ENCODE results near the gene DYNC1I1.

The DYNC1I1 gene

DNA sequence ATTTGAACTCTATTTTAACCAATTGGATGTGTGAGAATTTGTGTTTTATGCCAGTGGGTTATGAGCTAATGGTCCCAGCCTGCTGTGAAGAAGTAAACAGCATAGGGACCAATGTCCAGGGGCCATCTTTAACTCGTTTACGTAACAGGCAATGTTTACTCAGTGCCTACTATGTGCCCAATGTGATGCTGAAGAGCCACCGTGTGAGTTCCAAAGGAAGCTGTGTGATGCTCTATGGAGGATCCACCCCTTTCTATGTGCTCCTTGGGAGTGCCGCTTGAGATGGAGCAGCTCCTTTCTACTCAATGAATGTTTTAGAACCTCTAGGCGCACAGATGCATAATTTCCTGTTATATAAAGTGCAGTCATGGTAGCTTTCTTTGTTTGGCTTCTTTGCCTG, 21.3 kb downstream of the DYNC1I1 start:
- DNase-seq, result no peak

DNA sequence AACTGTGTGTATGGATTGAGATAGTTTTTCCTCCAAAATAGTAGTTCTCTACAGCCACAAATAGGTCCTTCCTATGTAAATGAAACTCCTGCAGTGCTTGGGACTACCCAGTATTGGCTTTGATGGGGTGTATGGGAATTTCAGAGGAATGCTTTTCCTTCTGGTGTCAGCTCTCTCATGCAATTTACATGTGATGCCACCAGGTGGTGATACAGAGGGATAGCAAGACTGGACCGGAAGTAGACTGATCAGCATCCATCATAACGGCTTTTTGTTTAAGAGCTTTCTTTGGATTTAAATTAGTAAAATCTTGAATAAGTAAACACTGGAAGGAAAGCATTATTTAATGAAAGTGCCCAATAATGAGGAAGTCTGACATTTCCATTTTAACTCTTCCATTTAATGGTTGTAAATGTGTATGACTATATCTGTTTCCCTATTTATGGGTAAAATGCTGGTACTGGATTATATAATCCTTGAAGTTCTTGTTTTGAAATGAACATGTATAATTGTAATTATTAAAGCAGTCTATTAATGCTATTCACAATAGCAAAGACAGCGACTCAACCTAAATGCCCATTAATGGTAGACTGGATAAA, 22.7 kb downstream of the DYNC1I1 start:
- no peak for DNase-seq

DNA sequence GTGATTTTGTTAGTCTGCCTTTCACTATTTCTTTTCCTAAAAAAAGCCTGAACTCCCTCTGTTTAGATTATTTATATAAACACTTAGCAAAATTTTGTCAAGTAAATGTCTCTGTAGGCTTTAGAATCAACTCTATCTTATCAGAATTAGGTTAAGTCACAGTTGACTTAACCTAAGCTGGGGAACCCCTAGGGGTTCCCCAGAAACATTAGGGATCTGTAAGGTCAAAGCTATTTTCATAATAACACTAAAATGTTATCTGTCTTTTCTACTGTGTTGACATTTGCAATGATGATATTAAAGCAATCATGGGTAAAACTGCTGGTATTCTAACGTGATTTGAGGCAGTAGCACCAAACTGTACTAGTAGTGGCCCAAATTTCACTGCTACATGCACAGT, 24.3 kb downstream of the DYNC1I1 start:
- DNase-seq, result no peak

DNA sequence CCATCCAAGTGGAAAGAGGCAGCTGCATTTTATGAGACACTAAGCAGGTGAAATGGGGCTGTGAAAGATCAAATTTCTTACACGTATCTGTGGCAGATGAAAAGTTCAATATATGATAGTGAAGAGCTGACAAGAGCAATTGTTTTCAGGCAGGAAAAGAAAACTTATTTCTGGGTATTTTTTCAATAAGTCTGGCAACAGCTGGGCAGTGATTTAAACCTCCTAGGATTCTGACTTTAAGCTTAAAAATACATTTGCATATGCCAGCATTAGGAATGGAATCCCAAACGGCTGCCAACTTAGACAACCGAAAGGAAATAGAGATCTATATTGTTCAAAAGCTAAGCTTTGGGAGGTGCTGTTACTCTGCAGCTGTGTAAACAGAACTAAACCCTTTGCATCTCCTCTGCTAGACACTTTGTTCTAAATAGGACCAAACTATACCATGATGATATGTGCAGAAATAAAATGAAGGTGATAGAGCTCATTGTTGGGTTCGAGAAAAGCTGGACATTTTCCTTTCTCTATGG, 26.1 kb downstream of the DYNC1I1 start:
- no peak for DNase-seq

DNA sequence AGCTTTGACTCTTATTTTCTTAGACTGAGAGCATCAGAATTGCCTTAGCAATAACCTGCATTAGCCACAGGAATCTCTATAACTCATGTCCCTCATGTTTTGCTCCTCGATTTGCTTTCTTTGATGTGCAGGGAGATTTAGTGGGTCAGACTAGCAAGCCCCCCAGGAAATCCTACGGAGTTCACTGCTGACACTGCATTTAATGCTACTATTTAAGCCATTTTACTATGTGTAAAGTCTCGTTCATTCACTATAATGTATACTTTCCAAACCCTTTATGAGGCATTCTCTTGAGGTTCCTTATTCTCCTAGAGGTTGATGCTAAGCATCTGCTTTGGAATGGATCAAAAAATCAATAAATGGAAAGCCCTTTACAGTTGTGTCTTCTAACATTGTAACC, 28.4 kb downstream of the DYNC1I1 start:
- DNase-seq, result no peak

DNA sequence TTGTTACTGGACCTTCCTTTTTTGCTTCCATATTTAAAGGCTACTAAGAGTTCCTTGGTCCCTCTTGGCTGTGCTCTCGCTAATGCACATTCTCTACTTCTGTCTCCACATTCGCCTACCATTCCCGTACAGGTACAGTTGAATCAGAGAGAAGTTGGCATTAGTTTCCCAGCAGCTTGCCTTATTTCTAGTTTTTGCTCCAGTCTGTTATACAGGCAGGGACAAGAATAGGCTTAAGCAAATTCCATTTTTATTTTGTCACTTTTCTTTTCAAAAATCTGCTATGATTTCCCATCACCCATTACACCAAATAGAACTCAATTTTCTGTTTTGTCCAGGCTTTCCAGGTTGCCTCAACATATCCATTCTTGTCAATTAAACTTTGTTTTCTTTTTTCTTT, 29.9 kb downstream of the DYNC1I1 start:
- DNase-seq, result no peak

DNA sequence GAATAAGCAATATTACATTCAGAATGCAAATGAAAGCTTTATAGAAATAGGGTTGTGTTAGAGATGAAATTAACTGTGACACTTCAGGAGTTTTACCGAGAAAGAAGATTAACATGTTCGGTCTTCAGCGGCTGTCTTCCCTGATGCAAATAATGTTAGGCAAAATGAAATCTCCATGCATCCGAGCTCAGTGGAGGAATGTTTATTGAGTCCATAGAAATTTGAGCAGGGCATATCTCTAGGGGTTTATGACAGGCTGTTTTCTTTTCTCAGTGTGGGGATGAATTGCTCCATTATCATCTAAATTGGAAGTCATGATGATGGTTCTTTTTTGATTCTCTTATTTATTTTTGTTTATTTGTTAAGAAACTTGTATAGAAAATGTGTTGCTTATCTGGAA, 31.7 kb downstream of the DYNC1I1 start:
- DNase-seq, result no peak

DNA sequence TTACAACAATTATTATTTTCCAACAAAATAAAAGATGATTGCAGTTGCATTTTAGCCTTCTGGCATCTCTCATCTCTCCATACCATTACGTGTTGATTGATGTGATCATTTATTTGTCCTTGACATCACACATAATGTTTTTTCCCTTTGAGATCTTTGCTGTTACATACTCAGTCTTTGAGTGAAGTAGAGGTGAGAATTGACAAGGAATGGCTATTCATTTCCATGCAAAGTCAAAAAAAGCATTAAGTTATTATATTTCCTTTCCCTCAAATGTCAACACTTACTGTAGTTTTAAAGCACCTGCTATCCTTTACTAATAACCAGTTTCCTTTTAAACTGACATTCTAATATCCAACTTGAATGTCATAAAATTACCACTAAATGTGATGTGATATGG, 33.6 kb downstream of the DYNC1I1 start:
- DNase-seq, result no peak

DNA sequence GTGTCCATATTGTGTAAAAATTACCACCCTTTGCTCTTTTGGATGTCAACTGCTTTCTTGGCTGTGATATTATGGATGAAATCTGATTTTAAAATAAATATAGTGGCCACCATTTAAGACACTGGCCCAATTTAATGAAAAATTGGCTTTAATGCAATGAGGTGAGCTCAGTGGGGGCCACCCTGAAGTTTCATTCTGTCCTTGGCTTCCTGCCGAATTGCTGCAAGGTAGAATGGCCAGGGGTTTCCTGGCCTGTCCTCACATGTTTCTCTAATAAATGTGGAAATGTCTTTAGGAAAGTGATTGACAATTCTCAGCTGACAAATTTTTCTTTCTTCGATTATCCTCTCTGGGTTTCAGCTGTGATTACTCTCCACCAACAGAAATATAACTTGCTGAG, 36.0 kb downstream of the DYNC1I1 start:
- no peak for DNase-seq

DNA sequence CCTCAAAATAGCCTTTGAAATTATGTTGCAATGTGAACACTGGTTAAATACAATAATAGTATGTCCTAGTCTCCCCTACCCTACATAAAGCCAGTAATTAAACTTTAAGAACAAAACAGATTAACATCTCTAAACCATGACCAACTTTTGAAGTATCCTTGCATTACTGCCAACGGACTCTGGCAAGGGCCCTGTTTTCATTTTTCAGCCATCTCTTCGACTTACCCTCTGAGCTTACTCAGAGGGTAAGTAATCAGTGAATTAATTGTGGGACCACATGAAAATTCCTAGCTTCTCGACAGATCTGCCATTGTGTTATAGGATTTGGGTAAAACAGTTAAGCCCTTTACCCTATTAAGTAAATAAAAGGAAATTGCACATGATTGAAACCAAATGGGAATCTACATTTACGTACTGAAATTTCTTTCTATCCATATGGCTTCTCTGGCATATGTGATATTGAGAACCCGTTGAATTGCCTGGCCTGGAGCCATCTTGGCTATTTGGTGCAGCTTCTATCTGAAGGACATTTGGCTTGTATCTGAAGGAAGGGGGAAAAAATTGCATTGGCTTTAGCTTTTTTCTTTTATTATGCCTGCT, 39.6 kb downstream of the DYNC1I1 start:
- DNase-seq, result no peak

DNA sequence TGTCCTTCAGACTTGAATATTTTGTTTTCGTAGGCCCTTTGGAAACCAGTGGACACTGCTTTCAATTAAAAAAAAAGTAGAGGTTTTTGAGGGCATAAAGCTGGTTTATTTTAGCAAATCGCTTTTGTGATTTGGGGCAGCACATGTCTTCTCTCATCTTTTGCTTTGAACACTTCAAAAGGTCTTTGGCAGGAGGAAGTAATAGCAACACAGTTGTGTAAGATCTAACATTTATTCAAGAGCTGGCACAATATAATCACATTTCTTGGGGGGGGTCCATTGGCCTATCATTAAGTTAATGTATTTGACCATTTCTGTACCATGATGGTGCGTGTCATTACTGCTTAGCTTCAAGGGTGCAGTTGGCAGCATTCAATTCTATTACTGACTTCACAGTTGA, 42.4 kb downstream of the DYNC1I1 start:
- DNase-seq, result no peak

DNA sequence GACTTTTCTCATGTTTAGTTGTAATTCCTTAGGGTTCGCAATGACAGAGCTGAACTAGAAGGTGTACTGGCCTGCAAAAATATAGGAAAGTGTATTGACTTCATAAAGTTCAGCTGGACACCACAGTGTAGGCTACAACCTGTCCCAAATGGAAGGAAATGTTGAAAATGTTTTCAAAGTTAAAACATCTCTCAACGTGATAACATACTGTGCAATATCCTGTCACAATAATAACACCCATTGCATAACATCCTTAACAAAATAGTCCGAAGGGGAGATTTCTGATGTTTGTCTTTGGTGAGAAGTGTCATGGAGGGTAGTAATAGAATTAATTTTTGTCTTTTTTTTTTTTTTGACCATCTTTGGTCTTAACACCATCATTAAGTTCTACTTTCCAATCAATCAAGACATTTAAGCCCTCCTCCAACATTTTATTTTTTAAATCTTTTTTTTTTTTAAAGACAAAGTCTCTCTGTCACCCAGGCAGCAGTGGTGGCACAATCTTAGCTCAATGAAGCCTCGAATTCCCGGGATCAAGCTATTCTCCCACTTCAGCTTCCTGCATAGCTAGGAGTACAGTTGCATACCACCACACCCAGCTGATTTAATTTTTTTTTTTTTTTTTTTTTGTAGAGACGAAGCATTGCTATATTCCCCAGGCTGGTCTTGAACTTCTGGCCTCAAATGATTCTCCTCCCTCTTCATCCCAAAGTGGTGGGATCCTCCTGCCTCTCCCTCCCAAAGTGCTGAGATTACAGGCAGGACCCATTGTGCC, 45.7 kb downstream of the DYNC1I1 start:
- DNase-seq, result no peak

DNA sequence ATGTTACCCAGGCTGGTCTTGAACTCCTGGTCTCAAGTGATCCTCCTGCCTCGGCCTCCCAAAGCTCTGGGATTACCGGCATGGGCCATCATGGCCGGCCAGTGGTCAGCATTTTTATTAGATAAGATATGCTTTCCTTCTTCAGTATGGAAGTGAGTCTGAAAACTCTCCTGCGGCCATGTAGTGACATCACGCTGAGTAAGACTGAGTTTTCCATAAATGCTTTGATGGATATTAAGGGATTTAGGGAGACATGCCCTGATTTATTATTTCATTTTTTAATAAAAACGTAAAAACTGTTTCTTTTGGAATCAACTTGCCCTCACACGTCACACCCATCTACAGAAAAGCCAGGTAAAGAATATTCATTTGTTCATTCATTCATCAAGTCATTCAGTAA, 48.4 kb downstream of the DYNC1I1 start:
- no peak for DNase-seq

DNA sequence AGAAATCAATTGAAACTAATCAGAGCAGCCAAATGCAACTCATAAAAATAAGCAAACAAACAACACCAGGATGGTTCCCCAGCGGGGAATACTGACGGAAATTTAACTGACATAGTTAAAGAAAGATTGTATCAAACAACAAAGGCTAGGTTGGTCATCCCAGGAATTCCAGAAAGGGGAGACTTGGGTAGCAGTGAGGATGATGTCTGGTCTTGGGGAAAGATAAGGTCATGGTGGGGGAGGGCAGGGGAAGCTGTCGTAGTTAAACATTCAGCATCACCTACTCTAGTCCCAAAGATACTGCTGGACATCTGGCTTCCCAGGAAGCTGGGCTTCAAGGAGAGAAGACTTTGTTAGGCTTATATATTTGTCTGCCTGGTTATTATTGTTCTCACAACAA, 50.4 kb downstream of the DYNC1I1 start:
- DNase-seq, result no peak

DNA sequence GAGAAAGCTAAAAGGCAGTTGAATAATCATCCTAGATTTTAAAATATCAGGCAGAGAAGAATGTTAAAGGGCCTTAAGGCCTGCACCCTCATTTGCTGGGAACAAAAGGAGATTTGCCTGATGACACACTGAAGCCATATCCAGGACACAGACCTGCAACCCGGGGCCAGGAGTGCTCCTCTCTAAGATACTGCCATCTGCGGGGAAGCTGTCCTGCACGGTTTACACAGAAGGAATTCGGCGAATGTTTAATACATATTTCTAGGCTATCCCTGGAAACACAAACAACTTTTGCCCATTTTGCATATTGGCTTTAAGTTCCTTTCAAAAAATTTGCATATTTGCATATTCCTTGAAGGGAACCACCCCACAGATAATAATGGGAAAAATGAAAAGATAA, 52.3 kb downstream of the DYNC1I1 start:
- DNase-seq, result no peak

DNA sequence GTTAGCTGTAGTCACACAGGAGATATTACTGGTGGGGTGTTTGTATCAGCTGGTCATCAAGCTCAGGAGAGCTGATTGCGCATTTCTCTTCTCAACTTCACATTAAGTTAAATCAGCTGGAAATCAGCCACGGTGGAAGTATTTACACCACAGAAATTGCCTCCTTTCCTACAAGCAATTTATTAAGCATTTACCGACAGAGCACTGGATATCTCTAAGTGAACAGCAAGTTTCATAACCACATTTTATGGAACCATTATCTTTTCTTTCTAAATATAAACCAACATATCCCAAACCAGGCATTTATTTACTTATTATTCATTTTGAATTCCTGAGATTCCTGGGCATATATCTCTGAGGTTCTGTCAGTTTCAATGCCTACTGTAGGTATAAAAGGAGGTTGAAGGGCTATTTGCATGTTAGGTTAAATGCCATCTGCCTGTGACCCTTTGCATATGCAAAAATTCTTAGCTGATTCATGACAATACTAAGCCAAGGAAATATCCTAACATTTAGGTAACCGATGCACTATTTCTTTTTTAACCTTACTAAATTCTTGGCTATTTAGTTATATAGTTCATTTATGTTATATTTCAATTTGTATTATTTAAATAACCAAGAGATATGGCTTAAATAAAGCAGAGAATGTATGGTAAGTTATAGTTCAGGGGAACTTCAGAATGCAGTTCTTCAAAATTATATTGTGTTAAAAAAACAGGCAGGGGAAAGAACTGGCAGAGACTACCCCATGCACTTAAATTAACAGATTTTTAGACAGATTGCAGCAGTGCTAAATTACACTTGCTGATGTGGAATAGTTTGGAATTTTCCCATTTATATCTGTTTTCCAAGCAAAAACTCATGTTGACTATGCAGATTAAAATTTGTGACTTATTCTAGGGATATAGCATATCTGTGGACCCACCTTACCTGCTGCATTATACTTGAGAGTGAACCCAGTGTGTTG, 56.8 kb downstream of the DYNC1I1 start:
- DNase-seq, result no peak

DNA sequence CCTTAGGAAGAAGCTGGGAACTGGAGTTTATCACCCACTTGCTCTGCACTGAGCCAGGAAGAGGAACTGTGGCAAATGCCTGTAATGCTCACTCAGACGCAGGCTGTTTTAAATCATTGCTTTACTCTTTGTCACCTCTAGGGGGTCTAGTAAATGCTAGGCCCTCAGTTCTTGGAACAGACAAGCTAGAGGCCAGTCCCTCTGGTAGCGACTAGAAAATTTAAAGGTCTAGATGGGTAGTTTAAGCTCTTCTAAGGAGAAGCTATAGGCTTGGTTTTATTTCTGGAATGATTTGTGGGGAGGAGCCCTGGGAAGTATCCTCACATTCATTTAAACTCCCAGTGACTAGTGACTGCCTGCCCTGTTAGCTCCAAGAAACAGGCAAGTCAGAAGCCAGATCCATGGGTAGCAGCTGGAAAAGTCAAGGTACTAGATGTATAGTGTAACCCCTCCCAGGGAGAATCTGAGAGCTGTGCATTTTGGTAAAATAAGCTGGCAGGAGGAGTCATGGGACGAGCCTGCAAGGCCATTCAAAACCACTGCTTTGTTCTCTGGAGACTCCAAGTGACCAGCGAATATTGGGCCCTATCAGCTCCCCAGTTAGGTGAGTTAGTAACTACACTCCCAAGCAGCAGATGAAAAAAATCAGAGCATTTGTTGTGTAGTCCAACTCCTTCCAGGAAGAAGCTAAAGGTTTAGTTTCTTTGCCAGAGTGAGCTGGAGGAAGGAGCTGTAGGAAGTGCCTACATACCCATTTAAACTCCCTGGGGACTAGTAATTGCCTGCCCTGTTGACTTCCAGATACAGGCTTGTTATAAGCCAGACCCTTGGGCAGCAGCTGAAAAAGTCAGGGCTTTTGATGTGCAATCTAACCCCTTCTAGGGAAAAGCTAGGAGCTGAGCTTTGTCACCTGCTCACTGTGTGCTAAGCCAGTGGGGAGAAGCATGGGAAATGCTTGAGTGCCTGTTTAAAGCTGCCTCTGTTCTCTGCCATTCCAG, 68.9 kb downstream of the DYNC1I1 start:
- no peak for DNase-seq

DNA sequence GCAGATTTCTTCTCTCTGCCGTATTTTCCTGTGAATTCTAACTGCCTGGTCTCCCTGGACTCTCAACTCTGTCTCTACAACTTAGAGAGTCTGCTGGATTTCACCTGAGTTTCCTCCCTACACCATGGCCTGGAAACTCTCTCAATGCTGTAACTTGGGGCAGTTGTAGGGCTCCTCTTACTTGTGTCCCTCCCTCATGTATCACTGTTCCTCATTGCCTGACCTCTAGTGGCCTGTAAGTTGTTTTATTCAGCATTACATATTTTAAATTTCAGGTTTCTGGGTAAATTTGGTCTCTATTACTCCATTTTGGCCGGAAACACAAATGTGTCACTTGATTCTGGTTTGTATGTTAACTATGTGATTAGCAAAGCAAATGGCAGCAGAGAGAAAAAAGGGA, 70.9 kb downstream of the DYNC1I1 start:
- DNase-seq, result no peak

DNA sequence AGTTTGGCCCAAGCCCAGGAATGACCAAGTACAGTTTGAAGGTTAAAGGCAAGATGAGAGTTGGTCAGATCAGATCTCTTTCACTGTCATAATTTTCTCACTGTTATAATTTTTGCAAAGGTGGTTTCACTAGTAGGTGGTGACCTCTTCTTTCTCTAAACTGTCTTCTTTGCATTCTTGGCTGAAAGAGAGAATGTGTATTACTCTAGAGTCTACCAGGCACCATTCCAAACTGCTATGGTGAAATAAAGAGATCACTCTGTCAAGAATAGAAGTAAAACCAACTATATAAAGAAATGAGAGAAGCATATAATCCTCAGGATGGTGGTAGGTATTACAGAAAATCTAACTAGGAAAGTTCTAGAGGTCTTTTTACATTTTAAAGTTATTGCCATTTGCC, 72.7 kb downstream of the DYNC1I1 start:
- no peak for DNase-seq

DNA sequence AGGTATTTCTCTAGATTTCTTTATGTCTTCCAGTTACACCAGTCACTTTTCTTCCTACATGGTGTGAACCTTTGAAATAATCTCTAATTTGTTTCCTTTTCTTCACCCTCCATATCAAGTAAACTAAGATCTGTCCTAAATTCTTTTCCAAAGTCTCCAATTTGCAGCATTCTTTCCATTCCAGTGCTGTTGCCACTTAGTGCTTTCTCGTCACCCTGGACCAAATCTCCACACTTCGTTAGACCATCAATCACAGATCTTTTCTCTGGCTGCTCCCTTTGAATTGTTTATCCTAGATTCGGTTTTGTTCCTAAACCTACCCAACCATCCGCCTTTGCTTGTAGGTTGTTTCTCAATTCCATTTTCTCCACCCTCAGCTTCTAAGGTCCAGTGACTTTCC, 74.7 kb downstream of the DYNC1I1 start:
- no peak for DNase-seq

DNA sequence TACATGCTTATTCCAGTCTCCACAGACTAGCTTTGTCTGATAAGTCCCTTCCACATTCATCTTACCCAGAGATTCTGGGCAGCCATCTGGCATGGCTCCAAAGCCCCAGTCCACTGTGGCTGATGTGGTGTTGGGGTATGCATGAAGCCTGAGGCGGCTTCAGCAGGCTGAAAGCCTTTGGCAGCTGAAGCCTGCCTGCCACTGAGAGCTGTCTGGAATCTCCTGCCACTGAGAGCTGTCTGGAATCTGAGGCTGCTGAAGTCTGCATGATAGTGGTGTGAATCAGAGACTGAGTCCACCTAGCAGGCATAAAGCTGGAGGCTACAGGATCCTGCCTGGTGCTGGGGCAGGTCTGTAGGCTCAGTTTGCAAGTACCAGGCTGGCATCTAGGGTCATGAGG, 87.1 kb downstream of the DYNC1I1 start:
- DNase-seq, result no peak

DNA sequence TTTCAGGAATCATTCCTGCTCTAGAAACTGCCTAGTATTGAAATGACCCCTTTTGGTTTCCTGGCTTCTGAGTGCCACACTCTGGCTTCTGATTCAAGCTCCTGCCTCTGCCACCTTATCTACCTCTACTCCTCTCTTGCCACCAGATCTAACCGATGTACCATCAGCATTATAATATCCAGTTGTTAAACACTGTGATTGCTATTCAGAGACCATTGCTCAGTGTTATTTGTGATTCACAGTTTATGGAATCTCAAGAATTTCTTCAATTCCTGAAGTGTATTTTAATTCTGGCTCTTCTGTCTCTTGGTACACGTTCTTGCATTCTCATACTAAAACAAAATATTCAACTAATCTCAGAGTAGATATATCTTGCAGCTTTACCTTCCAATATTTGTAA, 88.7 kb downstream of the DYNC1I1 start:
- DNase-seq, result no peak
